ENCODE data around the gene GRK5. TPM values are rescaled to one million over a fixed set of nuclear protein-coding genes. Genes with fewer than 3 reads are reported as not detected.

GRK5 gene
- total RNA-seq, 2 donors from 2014 or later = 85.3 to 90.2 TPM

DNA sequence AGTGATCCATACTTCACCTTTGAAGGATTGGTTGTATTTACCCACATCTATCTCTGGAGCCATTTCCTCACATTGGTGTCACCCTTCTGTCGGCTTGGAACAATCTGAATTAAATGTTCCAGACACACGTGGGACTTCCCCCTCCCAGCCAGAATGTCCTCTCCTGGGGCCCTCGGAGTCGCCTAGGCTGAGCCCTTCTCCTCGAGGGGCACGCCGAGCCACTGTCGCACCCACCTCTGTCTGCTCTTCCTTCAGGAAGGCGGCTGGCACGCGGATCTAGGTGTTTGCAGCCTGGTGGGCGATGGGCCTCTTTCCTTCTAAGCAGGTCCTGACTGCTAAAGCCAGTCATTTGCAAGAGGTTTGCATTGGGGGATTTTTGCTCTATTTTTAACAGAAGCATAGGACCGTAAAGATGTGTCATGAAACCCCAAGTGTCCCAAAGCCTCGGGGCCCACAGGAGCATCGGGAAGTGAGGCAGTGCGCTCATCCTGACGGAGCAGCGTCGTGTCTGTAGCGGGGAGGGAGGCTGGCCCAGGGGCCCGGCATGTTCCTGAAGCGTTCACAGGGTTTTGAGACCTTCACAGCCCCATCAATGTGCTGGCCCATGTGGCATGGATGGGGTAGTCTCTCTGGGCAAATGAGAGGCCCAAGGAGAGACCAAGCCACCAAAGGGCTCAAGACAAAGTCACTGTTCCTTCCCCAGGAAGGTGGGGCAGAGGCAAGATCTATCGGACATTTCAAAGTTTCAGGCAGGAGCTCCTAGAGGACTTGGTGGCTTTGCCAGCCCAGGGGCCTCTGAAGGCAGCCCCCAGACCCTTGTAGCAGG lies 248.5 kb downstream of the GRK5 start:
- DNase-seq (ENCODE audit: low spot score) (no peak), ATAC-seq (ENCODE audit: insufficient number of reproducible peaks, low FRiP score, low read depth) (no peak)
- no peaks in the 10 kb centered on the region for H3K9me3 ChIP-seq
- TF ChIP-seq, protein P1, sequence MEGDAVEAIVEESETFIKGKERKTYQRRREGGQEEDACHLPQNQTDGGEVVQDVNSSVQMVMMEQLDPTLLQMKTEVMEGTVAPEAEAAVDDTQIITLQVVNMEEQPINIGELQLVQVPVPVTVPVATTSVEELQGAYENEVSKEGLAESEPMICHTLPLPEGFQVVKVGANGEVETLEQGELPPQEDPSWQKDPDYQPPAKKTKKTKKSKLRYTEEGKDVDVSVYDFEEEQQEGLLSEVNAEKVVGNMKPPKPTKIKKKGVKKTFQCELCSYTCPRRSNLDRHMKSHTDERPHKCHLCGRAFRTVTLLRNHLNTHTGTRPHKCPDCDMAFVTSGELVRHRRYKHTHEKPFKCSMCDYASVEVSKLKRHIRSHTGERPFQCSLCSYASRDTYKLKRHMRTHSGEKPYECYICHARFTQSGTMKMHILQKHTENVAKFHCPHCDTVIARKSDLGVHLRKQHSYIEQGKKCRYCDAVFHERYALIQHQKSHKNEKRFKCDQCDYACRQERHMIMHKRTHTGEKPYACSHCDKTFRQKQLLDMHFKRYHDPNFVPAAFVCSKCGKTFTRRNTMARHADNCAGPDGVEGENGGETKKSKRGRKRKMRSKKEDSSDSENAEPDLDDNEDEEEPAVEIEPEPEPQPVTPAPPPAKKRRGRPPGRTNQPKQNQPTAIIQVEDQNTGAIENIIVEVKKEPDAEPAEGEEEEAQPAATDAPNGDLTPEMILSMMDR (IDR thresholded peaks at IDR 0.05) = no peak
- H3K36me3 ChIP-seq = peaks cover 55% of the 10 kb centered on the region
- peaks cover 7 to 10% of the 10 kb centered on the region in 2 donors for H3K4me1 ChIP-seq (ENCODE audit: control insufficient read depth in 1 of 2, low read depth in 2 of 2)
- no peaks in the 10 kb centered on the region for H3K27me3 ChIP-seq (replicated peaks; ENCODE audit: insufficient read depth)
- H3K27ac ChIP-seq = no peak overlapping the region
- H3K4me3 ChIP-seq = no peak overlapping the region

DNA sequence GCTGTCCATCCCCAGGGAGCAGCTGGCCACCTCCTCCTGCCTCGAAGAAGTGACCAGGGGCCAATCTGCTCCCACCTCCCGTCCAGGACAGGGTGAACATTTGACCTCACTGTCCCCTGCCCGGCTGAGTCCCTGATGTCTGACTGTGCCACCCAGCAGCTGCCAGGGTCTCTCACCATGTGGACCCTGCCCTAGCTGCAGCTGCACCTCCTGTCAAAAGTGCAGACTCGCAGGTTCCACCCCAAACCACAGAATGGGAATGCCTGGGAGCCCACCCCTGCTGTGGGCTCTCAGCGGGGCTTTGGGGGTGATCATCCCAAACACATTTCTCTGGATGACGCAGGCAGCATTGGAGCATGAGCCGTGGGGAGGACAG lies 249.1 kb downstream of the GRK5 start:
- H3K27me3 ChIP-seq (replicated peaks; ENCODE audit: insufficient read depth) = no peaks in the 10 kb centered on the region

DNA sequence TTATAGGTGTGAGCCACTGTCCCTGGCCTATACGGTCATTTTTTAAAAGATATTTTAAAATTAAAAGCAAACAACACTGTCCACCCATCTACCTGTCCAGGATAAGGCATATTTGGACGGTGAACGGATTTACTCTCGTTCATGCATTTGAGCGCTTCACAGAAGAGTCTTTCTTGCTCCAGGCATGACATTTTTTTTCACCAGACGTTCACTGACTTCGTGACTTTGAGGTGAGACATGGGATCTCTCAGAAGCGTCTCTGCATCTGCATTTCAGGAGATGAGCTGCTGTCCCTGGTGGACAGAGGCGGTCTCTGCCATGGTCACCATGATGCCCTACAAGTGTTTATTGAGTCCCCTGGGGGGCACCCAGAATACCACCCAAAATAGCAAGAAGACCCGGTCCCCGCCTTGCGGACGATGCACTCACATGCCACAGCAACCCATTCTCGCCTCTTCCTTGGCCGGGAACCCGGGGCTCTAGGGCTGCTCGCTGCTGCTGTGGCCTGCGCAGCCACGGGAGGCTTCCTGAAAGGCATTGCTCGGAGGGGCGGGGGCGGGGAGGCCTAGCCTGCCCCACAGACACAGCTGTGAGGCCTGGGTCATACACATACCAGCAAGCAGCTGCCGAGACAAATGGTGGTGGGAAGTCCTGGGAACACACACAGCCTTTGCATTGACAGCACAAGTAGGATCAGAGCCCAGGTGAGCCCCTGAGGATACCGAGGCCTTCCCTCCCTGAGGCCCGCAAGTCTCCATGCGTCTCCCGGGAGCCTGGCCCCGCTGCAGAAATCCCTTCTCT lies 250.8 kb downstream of the GRK5 start:
- Histone ChIP-seq H3K27ac (no peak overlapping the region), H3K9me3 (no peaks in the 10 kb centered on the region), H3K27me3 (replicated peaks; ENCODE audit: insufficient read depth) (no peaks in the 10 kb centered on the region), H3K36me3 (peaks cover 43% of the 10 kb centered on the region), H3K4me1 (ENCODE audit: control insufficient read depth in 1 of 2, low read depth in 2 of 2) (no peaks in the 10 kb centered on the region), H3K4me3 (no peak overlapping the region)
- DNase-seq (ENCODE audit: low spot score) (no peak), ATAC-seq (ENCODE audit: insufficient number of reproducible peaks, low FRiP score, low read depth) (no peak)
- TF ChIP-seq, protein P1 (IDR thresholded peaks at IDR 0.05) = no peak

More for the DNA sequence above, 249.1 kb downstream of the GRK5 start:
- peaks cover 55% of the 10 kb centered on the region for H3K36me3 ChIP-seq
- H3K9me3 ChIP-seq = no peaks in the 10 kb centered on the region
- no peak overlapping the region for H3K27ac ChIP-seq
- DNase-seq (ENCODE audit: low spot score) = no peak
- TF ChIP-seq, protein P1 (IDR thresholded peaks at IDR 0.05) = no peak
- no peak overlapping the region for H3K4me3 ChIP-seq
- ATAC-seq (ENCODE audit: insufficient number of reproducible peaks, low FRiP score, low read depth) = no peak
- peaks cover 2 to 5% of the 10 kb centered on the region in 2 donors for H3K4me1 ChIP-seq (ENCODE audit: control insufficient read depth in 1 of 2, low read depth in 2 of 2)

DNA sequence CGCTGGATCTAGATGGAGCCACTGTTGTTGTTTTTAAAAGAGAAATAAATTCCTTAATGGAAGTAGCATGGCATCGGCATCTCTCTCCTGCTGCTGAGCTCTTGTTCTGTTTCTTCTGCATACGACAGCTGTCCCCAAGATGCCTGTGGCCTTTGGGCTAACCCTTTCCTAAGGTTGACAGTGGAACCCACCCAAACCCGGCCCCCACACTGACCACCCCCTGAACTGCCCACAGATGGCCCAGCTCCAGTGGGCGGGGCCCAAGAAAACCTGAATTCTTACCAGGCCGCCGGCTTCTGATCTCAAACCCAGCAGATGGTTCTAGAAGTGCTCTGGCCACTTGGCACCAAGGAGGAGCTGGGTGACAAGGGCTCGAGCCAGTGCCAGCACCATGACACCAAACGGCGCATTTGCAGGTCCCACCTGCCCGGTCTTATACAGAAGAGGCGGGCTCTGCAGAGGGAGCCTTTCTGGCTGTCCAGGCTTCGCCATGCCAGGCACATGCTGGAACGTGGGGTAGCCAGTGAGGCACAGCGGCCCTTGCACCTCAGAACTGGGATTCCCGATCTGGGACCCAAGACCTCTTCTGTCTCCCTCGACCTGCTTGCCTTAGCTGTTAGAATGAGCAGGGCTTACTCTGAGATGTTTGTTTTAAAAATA lies 252.4 kb downstream of the GRK5 start:
- no peak overlapping the region for H3K4me3 ChIP-seq
- TF ChIP-seq, protein P1 (IDR thresholded peaks at IDR 0.05) = no peak
- no peak overlapping the region for H3K27ac ChIP-seq
- DNase-seq (ENCODE audit: low spot score) (no peak), ATAC-seq (ENCODE audit: insufficient number of reproducible peaks, low FRiP score, low read depth) (no peak)
- H3K36me3 ChIP-seq = peaks cover 28% of the 10 kb centered on the region
- H3K9me3 ChIP-seq = no peaks in the 10 kb centered on the region
- no peaks in the 10 kb centered on the region for H3K27me3 ChIP-seq (replicated peaks; ENCODE audit: insufficient read depth)
- no peaks in the 10 kb centered on the region for H3K4me1 ChIP-seq (ENCODE audit: control insufficient read depth in 1 of 2, low read depth in 2 of 2)
